GM13976 (cell line): Measurements from ENCODE around the gene SMAD7.

Experiments
- DNase-seq: peaks from one replicate; pipeline ENCODE4 v3.0.0; 2012; ENCODE audit warnings: low spot score
- CTCF ChIP-seq: IDR thresholded peaks from 2 replicates; pipeline ENCODE4 v1.5.1; 2012; ENCODE audit warnings: borderline replicate concordance, mild to moderate bottlenecking; ENCODE audit not compliant: insufficient read depth; ENCODE audit errors: extremely low read depth, missing control alignments, control extremely low read depth
- in situ Hi-C: fragments of 300-500 bp; cut with MboI; formaldehyde crosslinking; loops from one replicate; pipeline ENCODE4 v1.12.0; 2022; ENCODE audit warnings: low sequenced_read_pairs, mixed read lengths, inconsistent platforms; ENCODE audit not compliant: unreplicated experiment

SMAD7 gene

GRCh38 chr18:48945953-48946217, 4.9 kb downstream of the SMAD7 start:
- in situ Hi-C loops, result no loop called here
- no peak for TF ChIP-seq CTCF
- DNase-seq, result peak; percentile 15

GRCh38 chr18:48944634-48945033, 6.1 kb downstream of the SMAD7 start:
- no peak for DNase-seq
- no peak for TF ChIP-seq CTCF
- in situ Hi-C loops, result no loop called here

GRCh38 chr18:48943736-48944527, 6.8 kb downstream of the SMAD7 start:
- no peak for TF ChIP-seq CTCF
- in situ Hi-C loops, result no loop called here
- peak; percentile 20 for DNase-seq

- in situ Hi-C loops, result no loop called here
- DNase-seq, result no peak
- no peak for TF ChIP-seq CTCF
These were observed 7.4 kb downstream of the SMAD7 start for GRCh38 chr18:48943333-48943732.

GRCh38 chr18:48942554-48943261, 8.1 kb downstream of the SMAD7 start:
- no peak for TF ChIP-seq CTCF
- in situ Hi-C loops, result no loop called here

GRCh38 chr18:48942086-48942485, 8.7 kb downstream of the SMAD7 start:
- in situ Hi-C loops, result no loop called here
- no peak for TF ChIP-seq CTCF
- DNase-seq, result no peak

More at GRCh38 chr18:48942554-48943261, 8.1 kb downstream of the SMAD7 start:
- DNase-seq, result no peak
